ENCODE data around the gene SLC7A5. TPM values are rescaled to one million over a fixed set of nuclear protein-coding genes. Genes with fewer than 3 reads are reported as not detected.

SLC7A5 gene
- total and polyA plus RNA-seq, 2 of the 13 experiments (the other 11 are each of a cell fraction or from before 2014, with no cell fraction given), result 79.6 to 155 TPM

DNA sequence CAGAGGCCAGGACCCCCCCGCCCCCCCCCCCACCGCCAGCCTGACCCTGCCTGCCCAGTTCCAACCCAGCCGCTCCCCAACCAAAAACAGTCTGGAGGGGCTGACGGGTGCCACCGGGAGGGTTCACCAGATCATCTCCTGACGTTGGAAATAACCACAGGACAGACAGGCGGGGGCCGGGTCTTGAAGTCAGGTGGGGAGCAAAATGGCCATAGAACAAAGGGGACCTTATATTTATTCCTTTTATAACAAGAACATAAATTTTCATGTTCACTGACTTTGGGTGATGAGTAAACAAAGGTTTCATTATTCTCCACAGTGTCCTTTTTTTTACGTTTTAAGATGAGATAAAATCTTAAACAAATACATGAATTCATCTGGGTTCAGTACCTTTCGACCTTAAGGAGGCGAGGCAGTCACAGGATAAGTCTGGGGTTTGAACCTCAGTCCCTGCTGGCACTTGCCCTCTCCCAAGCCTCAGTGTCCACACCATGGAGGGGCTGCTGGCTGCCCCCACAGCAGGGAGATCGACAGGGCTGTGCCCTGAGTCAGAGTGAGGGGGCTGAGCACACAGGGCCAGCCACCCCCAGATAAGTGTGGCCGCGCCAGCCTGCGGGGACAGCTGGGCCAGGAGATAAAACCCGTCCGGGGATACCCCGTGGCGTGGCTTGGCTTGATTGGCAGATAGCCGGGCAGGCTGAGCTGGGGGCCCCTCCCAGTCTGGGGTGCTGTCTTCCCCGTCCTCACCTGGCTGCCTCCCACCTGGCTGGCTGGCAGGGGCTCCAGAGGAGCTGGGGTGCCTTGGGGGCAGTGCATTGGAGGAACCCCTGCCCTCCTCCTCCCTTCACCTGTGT, 15.0 kb downstream of the SLC7A5 start (continued):
- TF ChIP-seq CBX2 (IDR thresholded peaks at IDR 0.05; ENCODE audit: low read depth, low read length), result no peak
- no peak for TF ChIP-seq CBX2 (CRISPR knock-in tag; IDR thresholded peaks at IDR 0.05; ENCODE audit: low read depth)
- TF ChIP-seq, protein P1, sequence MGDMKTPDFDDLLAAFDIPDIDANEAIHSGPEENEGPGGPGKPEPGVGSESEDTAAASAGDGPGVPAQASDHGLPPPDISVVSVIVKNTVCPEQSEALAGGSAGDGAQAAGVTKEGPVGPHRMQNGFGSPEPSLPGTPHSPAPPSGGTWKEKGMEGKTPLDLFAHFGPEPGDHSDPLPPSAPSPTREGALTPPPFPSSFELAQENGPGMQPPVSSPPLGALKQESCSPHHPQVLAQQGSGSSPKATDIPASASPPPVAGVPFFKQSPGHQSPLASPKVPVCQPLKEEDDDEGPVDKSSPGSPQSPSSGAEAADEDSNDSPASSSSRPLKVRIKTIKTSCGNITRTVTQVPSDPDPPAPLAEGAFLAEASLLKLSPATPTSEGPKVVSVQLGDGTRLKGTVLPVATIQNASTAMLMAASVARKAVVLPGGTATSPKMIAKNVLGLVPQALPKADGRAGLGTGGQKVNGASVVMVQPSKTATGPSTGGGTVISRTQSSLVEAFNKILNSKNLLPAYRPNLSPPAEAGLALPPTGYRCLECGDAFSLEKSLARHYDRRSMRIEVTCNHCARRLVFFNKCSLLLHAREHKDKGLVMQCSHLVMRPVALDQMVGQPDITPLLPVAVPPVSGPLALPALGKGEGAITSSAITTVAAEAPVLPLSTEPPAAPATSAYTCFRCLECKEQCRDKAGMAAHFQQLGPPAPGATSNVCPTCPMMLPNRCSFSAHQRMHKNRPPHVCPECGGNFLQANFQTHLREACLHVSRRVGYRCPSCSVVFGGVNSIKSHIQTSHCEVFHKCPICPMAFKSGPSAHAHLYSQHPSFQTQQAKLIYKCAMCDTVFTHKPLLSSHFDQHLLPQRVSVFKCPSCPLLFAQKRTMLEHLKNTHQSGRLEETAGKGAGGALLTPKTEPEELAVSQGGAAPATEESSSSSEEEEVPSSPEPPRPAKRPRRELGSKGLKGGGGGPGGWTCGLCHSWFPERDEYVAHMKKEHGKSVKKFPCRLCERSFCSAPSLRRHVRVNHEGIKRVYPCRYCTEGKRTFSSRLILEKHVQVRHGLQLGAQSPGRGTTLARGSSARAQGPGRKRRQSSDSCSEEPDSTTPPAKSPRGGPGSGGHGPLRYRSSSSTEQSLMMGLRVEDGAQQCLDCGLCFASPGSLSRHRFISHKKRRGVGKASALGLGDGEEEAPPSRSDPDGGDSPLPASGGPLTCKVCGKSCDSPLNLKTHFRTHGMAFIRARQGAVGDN (CRISPR knock-in tag; IDR thresholded peaks at IDR 0.05), result peak; percentile 67; the same call in 1 of the 2 replicates
- TF ChIP-seq IRX3 (CRISPR knock-in tag; IDR thresholded peaks at IDR 0.05; ENCODE audit: borderline replicate concordance, low read depth), result no peak
- TF ChIP-seq, protein P2, sequence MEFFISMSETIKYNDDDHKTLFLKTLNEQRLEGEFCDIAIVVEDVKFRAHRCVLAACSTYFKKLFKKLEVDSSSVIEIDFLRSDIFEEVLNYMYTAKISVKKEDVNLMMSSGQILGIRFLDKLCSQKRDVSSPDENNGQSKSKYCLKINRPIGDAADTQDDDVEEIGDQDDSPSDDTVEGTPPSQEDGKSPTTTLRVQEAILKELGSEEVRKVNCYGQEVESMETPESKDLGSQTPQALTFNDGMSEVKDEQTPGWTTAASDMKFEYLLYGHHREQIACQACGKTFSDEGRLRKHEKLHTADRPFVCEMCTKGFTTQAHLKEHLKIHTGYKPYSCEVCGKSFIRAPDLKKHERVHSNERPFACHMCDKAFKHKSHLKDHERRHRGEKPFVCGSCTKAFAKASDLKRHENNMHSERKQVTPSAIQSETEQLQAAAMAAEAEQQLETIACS (CRISPR knock-in tag; IDR thresholded peaks at IDR 0.05), result no peak
- no peak for TF ChIP-seq TCF7L2 (IDR thresholded peaks at IDR 0.05; ENCODE audit: low read depth, low read length)
- TF ChIP-seq, protein P3, sequence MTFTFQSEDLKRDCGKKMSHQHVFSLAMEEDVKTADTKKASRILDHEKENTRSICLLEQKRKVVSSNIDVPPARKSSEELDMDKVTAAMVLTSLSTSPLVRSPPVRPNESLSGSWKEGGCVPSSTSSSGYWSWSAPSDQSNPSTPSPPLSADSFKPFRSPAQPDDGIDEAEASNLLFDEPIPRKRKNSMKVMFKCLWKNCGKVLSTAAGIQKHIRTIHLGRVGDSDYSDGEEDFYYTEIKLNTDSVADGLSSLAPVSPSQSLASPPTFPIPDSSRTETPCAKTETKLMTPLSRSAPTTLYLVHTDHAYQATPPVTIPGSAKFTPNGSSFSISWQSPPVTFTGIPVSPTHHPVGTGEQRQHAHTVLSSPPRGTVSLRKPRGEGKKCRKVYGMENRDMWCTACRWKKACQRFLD (CRISPR knock-in tag; IDR thresholded peaks at IDR 0.05; ENCODE audit: borderline replicate concordance), result no peak
- TF ChIP-seq HNRNPUL1 (IDR thresholded peaks at IDR 0.05; ENCODE audit: low read depth, low read length), result no peak
- TF ChIP-seq NFKBIZ (CRISPR knock-in tag; IDR thresholded peaks at IDR 0.05), result no peak
- TF ChIP-seq, protein P4, sequence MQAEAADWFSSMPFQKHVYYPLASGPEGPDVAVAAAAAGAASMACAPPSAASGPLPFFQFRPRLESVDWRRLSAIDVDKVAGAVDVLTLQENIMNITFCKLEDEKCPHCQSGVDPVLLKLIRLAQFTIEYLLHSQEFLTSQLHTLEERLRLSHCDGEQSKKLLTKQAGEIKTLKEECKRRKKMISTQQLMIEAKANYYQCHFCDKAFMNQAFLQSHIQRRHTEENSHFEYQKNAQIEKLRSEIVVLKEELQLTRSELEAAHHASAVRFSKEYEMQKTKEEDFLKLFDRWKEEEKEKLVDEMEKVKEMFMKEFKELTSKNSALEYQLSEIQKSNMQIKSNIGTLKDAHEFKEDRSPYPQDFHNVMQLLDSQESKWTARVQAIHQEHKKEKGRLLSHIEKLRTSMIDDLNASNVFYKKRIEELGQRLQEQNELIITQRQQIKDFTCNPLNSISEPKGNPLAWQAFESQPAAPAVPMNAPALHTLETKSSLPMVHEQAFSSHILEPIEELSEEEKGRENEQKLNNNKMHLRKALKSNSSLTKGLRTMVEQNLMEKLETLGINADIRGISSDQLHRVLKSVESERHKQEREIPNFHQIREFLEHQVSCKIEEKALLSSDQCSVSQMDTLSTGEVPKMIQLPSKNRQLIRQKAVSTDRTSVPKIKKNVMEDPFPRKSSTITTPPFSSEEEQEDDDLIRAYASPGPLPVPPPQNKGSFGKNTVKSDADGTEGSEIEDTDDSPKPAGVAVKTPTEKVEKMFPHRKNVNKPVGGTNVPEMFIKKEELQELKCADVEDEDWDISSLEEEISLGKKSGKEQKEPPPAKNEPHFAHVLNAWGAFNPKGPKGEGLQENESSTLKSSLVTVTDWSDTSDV (CRISPR knock-in tag; IDR thresholded peaks at IDR 0.05), result no peak
- TF ChIP-seq, protein P5, sequence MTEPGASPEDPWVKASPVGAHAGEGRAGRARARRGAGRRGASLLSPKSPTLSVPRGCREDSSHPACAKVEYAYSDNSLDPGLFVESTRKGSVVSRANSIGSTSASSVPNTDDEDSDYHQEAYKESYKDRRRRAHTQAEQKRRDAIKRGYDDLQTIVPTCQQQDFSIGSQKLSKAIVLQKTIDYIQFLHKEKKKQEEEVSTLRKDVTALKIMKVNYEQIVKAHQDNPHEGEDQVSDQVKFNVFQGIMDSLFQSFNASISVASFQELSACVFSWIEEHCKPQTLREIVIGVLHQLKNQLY (CRISPR knock-in tag; IDR thresholded peaks at IDR 0.05), result no peak
- TF ChIP-seq KDM1A (CRISPR knock-in tag; IDR thresholded peaks at IDR 0.05), result no peak
- TF ChIP-seq ASH2L (IDR thresholded peaks at IDR 0.05; ENCODE audit: insufficient read length, low read depth, low read length), result peak; percentile 15
- TF ChIP-seq ZFX (CRISPR knock-in tag; IDR thresholded peaks at IDR 0.05; ENCODE audit: low read depth), result no peak; the same call in none of the 2 replicates
- no peak for TF ChIP-seq SP5 (CRISPR knock-in tag; IDR thresholded peaks at IDR 0.05; ENCODE audit: borderline replicate concordance, low read depth)
- TF ChIP-seq RFXAP (CRISPR knock-in tag; IDR thresholded peaks at IDR 0.05; ENCODE audit: borderline replicate concordance), result 0 out of 2 replicates have a peak, but pooled peaks have one; percentile 62
- TF ChIP-seq, protein P6, sequence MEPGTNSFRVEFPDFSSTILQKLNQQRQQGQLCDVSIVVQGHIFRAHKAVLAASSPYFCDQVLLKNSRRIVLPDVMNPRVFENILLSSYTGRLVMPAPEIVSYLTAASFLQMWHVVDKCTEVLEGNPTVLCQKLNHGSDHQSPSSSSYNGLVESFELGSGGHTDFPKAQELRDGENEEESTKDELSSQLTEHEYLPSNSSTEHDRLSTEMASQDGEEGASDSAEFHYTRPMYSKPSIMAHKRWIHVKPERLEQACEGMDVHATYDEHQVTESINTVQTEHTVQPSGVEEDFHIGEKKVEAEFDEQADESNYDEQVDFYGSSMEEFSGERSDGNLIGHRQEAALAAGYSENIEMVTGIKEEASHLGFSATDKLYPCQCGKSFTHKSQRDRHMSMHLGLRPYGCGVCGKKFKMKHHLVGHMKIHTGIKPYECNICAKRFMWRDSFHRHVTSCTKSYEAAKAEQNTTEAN (CRISPR knock-in tag; conservative IDR thresholded peaks at IDR 0.05), result no peak
